SK-N-SH (cell line): Measurements from ENCODE around the gene SCRN1. TPM values are rescaled to one million over a fixed set of nuclear protein-coding genes. Genes with fewer than 3 reads are reported as not detected.

Experiments
- CTCF ChIA-PET: fragments of 300-600, 350-600 bp; formaldehyde crosslinking; extraction: SDS; loops from one replicate; lab custom pipeline; 2021; lab: Yijun Ruan, JAX
- POLR2A ChIA-PET: fragments of 350-600 bp; sonication (Branson Sonifier 250); formaldehyde crosslinking; extraction: SDS; loops from one replicate; lab custom pipeline; 2020; ENCODE audit warnings: antibody characterized with exemption, inconsistent platforms; lab: Yijun Ruan, JAX
- DNase-seq: peaks from one replicate; pipeline ENCODE4 v3.0.0; 2012
- H2AFZ ChIP-seq: fragments of 200-600 bp; sonication (generic); 2 replicates; pipeline ENCODE4 v1.8.1; 2016; ENCODE audit warnings: antibody characterized with exemption, mild to moderate bottlenecking, low read depth
- H3F3A ChIP-seq: fragments of 200-600 bp; sonication (generic); replicated peaks from 2 replicates; pipeline ENCODE3; 2016; ENCODE audit warnings: antibody characterized with exemption, mild to moderate bottlenecking; ENCODE audit not compliant: insufficient read depth
- H3K27ac ChIP-seq, 2 experiments: fragments of 200-500 bp in 1 of 2; fragments of 200-600 bp in 1 of 2; sonication (Bioruptor generic) in 1 of 2; sonication (generic), shearing (Covaris generic) in 1 of 2; 2 replicates each; pipeline versions ENCODE4 v1.5.1 to v1.6.1; 2014 to 2016; ENCODE audit warnings: low read depth in 2 of 2, inconsistent platforms in 1 of 2, low read length in 1 of 2, mild to moderate bottlenecking in 1 of 2, mixed read lengths in 1 of 2
- H3K27me3 ChIP-seq: fragments of 200-600 bp; sonication (generic), shearing (Covaris generic); 2 replicates; pipeline ENCODE4 v1.6.1; 2016; ENCODE audit warnings: mixed run types; ENCODE audit not compliant: insufficient read depth
- H3K36me3 ChIP-seq, 2 experiments: fragments of 200-500 bp in 1 of 2; fragments of 200-600 bp in 1 of 2; sonication (Bioruptor generic) in 1 of 2; sonication (generic) in 1 of 2; replicated peaks in 1 of 2; 2 replicates each; pipeline versions ENCODE3 to v1.5.1; 2014 to 2016; ENCODE audit warnings: low read length in 1 of 2, mild to moderate bottlenecking in 1 of 2; ENCODE audit not compliant: insufficient read depth in 2 of 2, control insufficient read depth in 1 of 2
- H3K4me1 ChIP-seq, 2 experiments: fragments of 200-500 bp in 1 of 2; fragments of 200-600 bp in 1 of 2; sonication (Bioruptor generic) in 1 of 2; sonication (generic), shearing (Covaris generic) in 1 of 2; 2 replicates each; pipeline versions ENCODE4 v1.5.1 to v1.6.1; 2014 to 2016; ENCODE audit warnings: low read depth in 1 of 2, low read length in 1 of 2, mixed run types in 1 of 2; ENCODE audit not compliant: insufficient read depth in 2 of 2, control insufficient read depth in 1 of 2
- H3K4me2 ChIP-seq: fragments of 200-600 bp; sonication (generic), shearing (Covaris generic); 2 replicates; pipeline ENCODE4 v1.6.1; 2017; ENCODE audit warnings: mixed run types
- H3K4me3 ChIP-seq, 2 experiments: fragments of 200-500 bp in 1 of 2; fragments of 200-600 bp in 1 of 2; sonication (Bioruptor generic) in 1 of 2; sonication (generic), shearing (Covaris generic) in 1 of 2; 2 replicates each; pipeline versions ENCODE4 v1.5.1 to v1.8.1; 2014 to 2016; ENCODE audit warnings: low read depth in 2 of 2, inconsistent platforms in 1 of 2, low read length in 1 of 2, mild to moderate bottlenecking in 1 of 2, mixed read lengths in 1 of 2, moderate library complexity in 1 of 2
- H3K79me2 ChIP-seq: fragments of 200-600 bp; sonication (generic); 2 replicates; pipeline ENCODE4 v1.8.1; 2017; ENCODE audit warnings: mild to moderate bottlenecking; ENCODE audit not compliant: insufficient read depth
- H3K9ac ChIP-seq: fragments of 200-600 bp; sonication (generic); 2 replicates; pipeline ENCODE4 v1.6.1; 2017; ENCODE audit warnings: mixed run types
- H3K9me2 ChIP-seq: fragments of 200-600 bp; sonication (generic); 2 replicates; pipeline ENCODE4 v1.6.1; 2017; ENCODE audit warnings: mixed run types
- H3K9me3 ChIP-seq: fragments of 200-600 bp; sonication (generic); 2 replicates; pipeline ENCODE4 v1.6.1; 2017; ENCODE audit warnings: mixed run types, mild to moderate bottlenecking, moderate library complexity
- H4K20me1 ChIP-seq: fragments of 200-600 bp; sonication (generic); 2 replicates; pipeline ENCODE4 v1.6.1; 2017; ENCODE audit warnings: mild to moderate bottlenecking, mixed run types; ENCODE audit not compliant: insufficient read depth
- CHD2 ChIP-seq: fragments of 150-350 bp; IDR thresholded peaks from 2 replicates; pipeline ENCODE4 v1.6.1; 2018; ENCODE audit warnings: low read length; ENCODE audit not compliant: partially characterized antibody
- CTCF ChIP-seq: fragments of 200-600 bp; sonication (generic); IDR thresholded peaks from 2 replicates; pipeline ENCODE4 v1.6.1; 2017; ENCODE audit warnings: antibody characterized with exemption, mild to moderate bottlenecking, moderate library complexity
- ELF1 ChIP-seq: IDR thresholded peaks from 2 replicates; pipeline ENCODE4 v1.4.0; 2012
- EP300 ChIP-seq, 2 experiments: IDR thresholded peaks; 2 replicates each; pipeline versions ENCODE4 v1.4.0 to v1.6.1; 2012; ENCODE audit warnings: borderline replicate concordance in 1 of 2, low read depth in 1 of 2, low read length in 1 of 2
- EZH2phosphoT487 ChIP-seq: fragments of 200-600 bp; sonication (generic); IDR thresholded peaks from 2 replicates; pipeline ENCODE4 v1.6.1; 2017; ENCODE audit warnings: low read depth, mixed run types, mild to moderate bottlenecking, antibody characterized with exemption, moderate library complexity, borderline replicate concordance
- FOXJ3 ChIP-seq: sonication (generic); formaldehyde crosslinking; IDR thresholded peaks from 2 replicates; pipeline ENCODE4 v1.5.1; 2020; ENCODE audit warnings: mild to moderate bottlenecking, missing genetic modification reagents
- FOXM1 ChIP-seq: IDR thresholded peaks from 2 replicates; pipeline ENCODE4 v1.4.0; 2012; ENCODE audit warnings: low read depth, mild to moderate bottlenecking
- IRF3 ChIP-seq: fragments of 150-350 bp; IDR thresholded peaks from 2 replicates; pipeline ENCODE4 v1.6.1; 2016; ENCODE audit warnings: mild to moderate bottlenecking, low read depth, low read length
- JUND ChIP-seq: IDR thresholded peaks from 2 replicates; pipeline ENCODE4 v1.4.0; 2012
- MEF2A ChIP-seq: IDR thresholded peaks from 2 replicates; pipeline ENCODE4 v1.4.0; 2012; ENCODE audit warnings: low read depth, borderline replicate concordance
- NFIC ChIP-seq: IDR thresholded peaks from 2 replicates; pipeline ENCODE4 v1.4.0; 2012; ENCODE audit warnings: borderline replicate concordance
- NRF1 ChIP-seq: IDR thresholded peaks from 2 replicates; pipeline ENCODE4 v1.6.1; 2012; ENCODE audit warnings: low read depth, mild to moderate bottlenecking, low read length
- POLR2AphosphoS5 ChIP-seq: IDR thresholded peaks from 2 replicates; pipeline ENCODE4 v1.6.1; 2012; ENCODE audit warnings: low read depth, low read length
- RAD21 ChIP-seq: IDR thresholded peaks from 2 replicates; pipeline ENCODE4 v1.6.1; 2012; ENCODE audit warnings: mild to moderate bottlenecking, low read length
- RFX5 ChIP-seq: IDR thresholded peaks from 2 replicates; pipeline ENCODE4 v1.6.1; 2012; ENCODE audit warnings: mild to moderate bottlenecking, improper control_type of control experiment, low read length
- SMC3 ChIP-seq: IDR thresholded peaks from 2 replicates; pipeline ENCODE4 v1.6.1; 2012; ENCODE audit warnings: low read depth, low read length, improper control_type of control experiment
- TEAD4 ChIP-seq: IDR thresholded peaks from 2 replicates; pipeline ENCODE4 v1.4.0; 2012; ENCODE audit warnings: mild to moderate bottlenecking, borderline replicate concordance; ENCODE audit not compliant: insufficient read depth
- USF1 ChIP-seq: IDR thresholded peaks from 2 replicates; pipeline ENCODE4 v1.4.0; 2012; ENCODE audit warnings: low read depth, borderline replicate concordance
- WGBS: methylation state at CpG from one replicate; pipeline ENCODE4 v1.1.6; 2017; ENCODE audit warnings: low lambda C conversion rate; 5-methylcytosine and 5-hydroxymethylcytosine counted together
- polyA plus RNA-seq, 3 experiments: library from polyadenylated mRNA; depleted of rRNA; stranded (reverse); fragments of >200 nt; gene quantifications; 2 replicates each; pipeline ENCODE4 v1.2.3, GENCODE V29; 2012

The SCRN1 gene
- polyA plus RNA-seq, 1 of the 3 experiments (the other 2 are of a cell fraction): 64.3 TPM

GRCh38 chr7:29920491-29920890 lies 69.1 kb downstream of the SCRN1 start:
- ChIA-PET CTCF (interaction anchor here (1.0 to 19.0 kb wide), 41 partner anchors 12 to 643 kb away, joined by 3 to 365 read pairs (median 6); partner anchors contain the start of gene WIPF3), POLR2A (interaction anchor here (1.3 kb wide), 1 partner anchor 42 kb away, joined by 4 read pairs; no protein-coding TSS in a partner anchor)
- WGBS: 82% methylated on average over 5 of the region's 5 CpGs
- Histone ChIP-seq H3K27me3 (no peaks in the 10 kb centered on the region), H3K36me3 (peaks cover 16 to 66% of the 10 kb centered on the region in 2 experiments), H3K9me2 (no peaks in the 10 kb centered on the region), H4K20me1 (no peaks in the 10 kb centered on the region), H3K4me3 (no peak overlapping the region), H3F3A (peaks cover 7% of the 10 kb centered on the region), H3K4me1 (peaks cover 0 to 4% of the 10 kb centered on the region in 2 experiments; a peak in 1 of 4 replicates), H3K27ac (no peak overlapping the region), H3K9me3 (no peaks in the 10 kb centered on the region), H3K4me2 (no peak overlapping the region), H2AFZ (no peak overlapping the region), H3K9ac (no peak overlapping the region), H3K79me2 (no peaks in the 10 kb centered on the region)
- no peak for DNase-seq
- TF ChIP-seq CHD2: no peak
- no peak for TF ChIP-seq IRF3
- no peak for TF ChIP-seq JUND
- no peak for TF ChIP-seq TEAD4
- TF ChIP-seq POLR2AphosphoS5: no peak
- no peak for TF ChIP-seq FOXJ3
- TF ChIP-seq NRF1: no peak
- TF ChIP-seq CTCF: no peak
- no peak for TF ChIP-seq FOXM1
- no peak for TF ChIP-seq ELF1
- TF ChIP-seq SMC3: no peak
- TF ChIP-seq MEF2A: no peak
- TF ChIP-seq RAD21: no peak

- no peaks in the 10 kb centered on the region for H4K20me1 ChIP-seq
- H3K27me3 ChIP-seq: no peaks in the 10 kb centered on the region
- H3K36me3 ChIP-seq: peaks cover 13 to 60% of the 10 kb centered on the region in 2 experiments
- no peak overlapping the region for H3K4me2 ChIP-seq
- H3K9me3 ChIP-seq: no peaks in the 10 kb centered on the region
- no peak overlapping the region for H3K9ac ChIP-seq
- no peak for DNase-seq
- H3K4me1 ChIP-seq: peaks cover 0 to 6% of the 10 kb centered on the region in 2 experiments; a peak in 1 of 4 replicates
- WGBS: 96% methylated on average over 5 of the region's 5 CpGs
- H3K79me2 ChIP-seq: no peaks in the 10 kb centered on the region
- peaks cover 7% of the 10 kb centered on the region for H3F3A ChIP-seq
- no peaks in the 10 kb centered on the region for H3K9me2 ChIP-seq
- POLR2A ChIA-PET: no interaction called here
- CTCF ChIA-PET: interaction anchor here (1.0 to 19.0 kb wide), 12 partner anchors 13 to 173 kb away, joined by 3 to 365 read pairs (median 30); no protein-coding TSS in a partner anchor
- TF ChIP-seq EP300 (IDR thresholded peaks at IDR 0.05; ENCODE audit: borderline replicate concordance in 1 of 2, low read depth in 1 of 2, low read length in 1 of 2) (no peak), CTCF (no peak), CHD2 (no peak), USF1 (no peak), RFX5 (no peak), NFIC (no peak), EZH2phosphoT487 (no peak), NRF1 (no peak)
- no peak overlapping the region for H3K27ac ChIP-seq
- no peak overlapping the region for H2AFZ ChIP-seq
- no peak overlapping the region for H3K4me3 ChIP-seq
Measured at GRCh38 chr7:29919790-29920189, 69.8 kb downstream of the SCRN1 start.
